HEK293 (cell line): ENCODE data around the gene MYOCOS.

Experiments used
- HOXA7 ChIP-seq: sonication (generic); formaldehyde crosslinking; IDR thresholded peaks from 2 replicates; pipeline ENCODE4 v1.8.1; 2022; ENCODE audit warnings: missing genetic modification reagents, borderline replicate concordance
- OVOL3 ChIP-seq: fragments of 450-650 bp; formaldehyde crosslinking; IDR thresholded peaks from 2 replicates; pipeline ENCODE4 v1.5.1; 2016; ENCODE audit warnings: missing biosample characterization, missing genetic modification characterization
- SP2 ChIP-seq: fragments of 450-650 bp; formaldehyde crosslinking; IDR thresholded peaks from 2 replicates; pipeline ENCODE4 v1.5.1; 2016; ENCODE audit warnings: missing biosample characterization, missing genetic modification characterization
- SP7 ChIP-seq: fragments of 450-650 bp; formaldehyde crosslinking; IDR thresholded peaks from 2 replicates; pipeline ENCODE4 v1.5.1; 2016; ENCODE audit warnings: missing biosample characterization, missing genetic modification characterization
- ZEB2 ChIP-seq: fragments of 450-650 bp; formaldehyde crosslinking; IDR thresholded peaks from 2 replicates; pipeline ENCODE4 v1.5.1; 2016; ENCODE audit warnings: missing biosample characterization, missing genetic modification characterization
- ZNF558 ChIP-seq: fragments of 450-650 bp; formaldehyde crosslinking; IDR thresholded peaks from 2 replicates; pipeline ENCODE4 v1.5.1; 2016; ENCODE audit warnings: missing biosample characterization, missing genetic modification characterization
- ZNF830 ChIP-seq: fragments of 450-650 bp; IDR thresholded peaks from 2 replicates; pipeline ENCODE4 v1.5.0; 2018; ENCODE audit warnings: missing biosample characterization, missing genetic modification characterization, low read depth, mild to moderate bottlenecking, moderate library complexity
- TF ChIP-seq, protein P1 (sequence below): fragments of 450-650 bp; formaldehyde crosslinking; IDR thresholded peaks from 2 replicates; pipeline ENCODE4 v1.5.1; 2016; ENCODE audit warnings: missing biosample characterization, missing genetic modification characterization
- TF ChIP-seq, protein P2 (sequence below): fragments of 450-650 bp; formaldehyde crosslinking; IDR thresholded peaks from 2 replicates; pipeline ENCODE4 v1.5.1; 2017; ENCODE audit warnings: missing biosample characterization, mild to moderate bottlenecking, missing genetic modification characterization, moderate library complexity

- TF ChIP-seq SP2 (no peak), ZEB2 (no peak), SP7 (tag by site-specific recombination) (no peak), OVOL3 (tag by site-specific recombination) (no peak), ZNF558 (tag by site-specific recombination) (no peak), ZNF830 (no peak), HOXA7 (no peak)
- TF ChIP-seq, protein P1, sequence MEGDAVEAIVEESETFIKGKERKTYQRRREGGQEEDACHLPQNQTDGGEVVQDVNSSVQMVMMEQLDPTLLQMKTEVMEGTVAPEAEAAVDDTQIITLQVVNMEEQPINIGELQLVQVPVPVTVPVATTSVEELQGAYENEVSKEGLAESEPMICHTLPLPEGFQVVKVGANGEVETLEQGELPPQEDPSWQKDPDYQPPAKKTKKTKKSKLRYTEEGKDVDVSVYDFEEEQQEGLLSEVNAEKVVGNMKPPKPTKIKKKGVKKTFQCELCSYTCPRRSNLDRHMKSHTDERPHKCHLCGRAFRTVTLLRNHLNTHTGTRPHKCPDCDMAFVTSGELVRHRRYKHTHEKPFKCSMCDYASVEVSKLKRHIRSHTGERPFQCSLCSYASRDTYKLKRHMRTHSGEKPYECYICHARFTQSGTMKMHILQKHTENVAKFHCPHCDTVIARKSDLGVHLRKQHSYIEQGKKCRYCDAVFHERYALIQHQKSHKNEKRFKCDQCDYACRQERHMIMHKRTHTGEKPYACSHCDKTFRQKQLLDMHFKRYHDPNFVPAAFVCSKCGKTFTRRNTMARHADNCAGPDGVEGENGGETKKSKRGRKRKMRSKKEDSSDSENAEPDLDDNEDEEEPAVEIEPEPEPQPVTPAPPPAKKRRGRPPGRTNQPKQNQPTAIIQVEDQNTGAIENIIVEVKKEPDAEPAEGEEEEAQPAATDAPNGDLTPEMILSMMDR (tag by site-specific recombination): no peak
- TF ChIP-seq, protein P2, sequence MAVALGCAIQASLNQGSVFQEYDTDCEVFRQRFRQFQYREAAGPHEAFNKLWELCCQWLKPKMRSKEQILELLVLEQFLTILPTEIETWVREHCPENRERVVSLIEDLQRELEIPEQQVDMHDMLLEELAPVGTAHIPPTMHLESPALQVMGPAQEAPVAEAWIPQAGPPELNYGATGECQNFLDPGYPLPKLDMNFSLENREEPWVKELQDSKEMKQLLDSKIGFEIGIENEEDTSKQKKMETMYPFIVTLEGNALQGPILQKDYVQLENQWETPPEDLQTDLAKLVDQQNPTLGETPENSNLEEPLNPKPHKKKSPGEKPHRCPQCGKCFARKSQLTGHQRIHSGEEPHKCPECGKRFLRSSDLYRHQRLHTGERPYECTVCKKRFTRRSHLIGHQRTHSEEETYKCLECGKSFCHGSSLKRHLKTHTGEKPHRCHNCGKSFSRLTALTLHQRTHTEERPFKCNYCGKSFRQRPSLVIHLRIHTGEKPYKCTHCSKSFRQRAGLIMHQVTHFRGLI: no peak
Measured at GRCh38 chr1:171666114-171666769, 44.2 kb downstream of the MYOCOS start.
